Neural progenitor cell (in vitro differentiated cells): ENCODE results near the gene SEC61A1. TPM values are rescaled to one million over a fixed set of nuclear protein-coding genes. Genes with fewer than 3 reads are reported as not detected.
A peak's percentile ranks its signal among the peaks of the same experiment; 100 is the strongest.

Source experiments
- DNase-seq: peaks from one replicate; pipeline ENCODE4 v3.0.0-alpha.2; 2016; ENCODE audit warnings: low spot score
- H2AFZ ChIP-seq: fragments of 200-600 bp; sonication (generic); replicated peaks from 2 replicates; pipeline ENCODE4 v1.6.1; 2016; ENCODE audit warnings: antibody characterized with exemption
- H3F3A ChIP-seq: fragments of 200-600 bp; sonication (generic); 2 replicates; pipeline ENCODE4 v1.6.1; 2016; ENCODE audit warnings: antibody characterized with exemption, low read depth
- H3K27ac ChIP-seq: fragments of 200-600 bp; sonication (generic); 2 replicates; pipeline ENCODE4 v1.5.1; 2016; ENCODE audit warnings: mild to moderate bottlenecking
- H3K27me3 ChIP-seq: fragments of 200-600 bp; sonication (generic); 2 replicates; pipeline ENCODE4 v1.6.1; 2016; ENCODE audit warnings: mild to moderate bottlenecking, moderate library complexity
- H3K36me3 ChIP-seq: fragments of 200-600 bp; sonication (generic); 2 replicates; pipeline ENCODE4 v1.5.1; 2016
- H3K4me1 ChIP-seq: fragments of 200-600 bp; sonication (generic); 2 replicates; pipeline ENCODE4 v1.6.1; 2016; ENCODE audit warnings: mixed run types
- H3K4me2 ChIP-seq: fragments of 200-600 bp; sonication (generic); 2 replicates; pipeline ENCODE4 v1.6.1; 2016
- H3K4me3 ChIP-seq: fragments of 200-600 bp; sonication (generic); 2 replicates; pipeline ENCODE4 v1.5.1; 2016
- H3K79me2 ChIP-seq: fragments of 200-600 bp; sonication (generic); 2 replicates; pipeline ENCODE4 v1.6.1; 2016; ENCODE audit warnings: low read depth
- H3K9ac ChIP-seq: fragments of 200-600 bp; sonication (generic); 2 replicates; pipeline ENCODE4 v1.6.1; 2016
- H3K9me3 ChIP-seq: fragments of 200-600 bp; sonication (generic); 2 replicates; pipeline ENCODE4 v1.5.1; 2016; ENCODE audit warnings: low read depth
- H4K20me1 ChIP-seq: fragments of 200-600 bp; sonication (generic); 2 replicates; pipeline ENCODE4 v1.6.1; 2016; ENCODE audit warnings: low read depth
- H3K27ac Mint-ChIP-seq: 3 replicates; pipeline ENCODE4 v1.8.0; 2021; ENCODE audit warnings: mixed read lengths
- H3K27me3 Mint-ChIP-seq: 2 replicates; pipeline ENCODE4 v1.8.0; 2022; ENCODE audit warnings: low read depth, mild to moderate bottlenecking, inconsistent platforms, moderate library complexity, mixed read lengths; ENCODE audit not compliant: insufficient read depth
- H3K36me3 Mint-ChIP-seq: 3 replicates; pipeline ENCODE4 v1.8.0; 2021; ENCODE audit warnings: mixed read lengths
- H3K4me1 Mint-ChIP-seq: 3 replicates; pipeline ENCODE4 v1.8.0; 2021; ENCODE audit warnings: mixed read lengths
- H3K4me3 Mint-ChIP-seq: 3 replicates; pipeline ENCODE4 v1.8.0; 2021; ENCODE audit warnings: mild to moderate bottlenecking, moderate library complexity, mixed read lengths
- H3K9me3 Mint-ChIP-seq: 3 replicates; pipeline ENCODE4 v1.8.0; 2020; ENCODE audit warnings: mixed read lengths
- CTCF ChIP-seq: fragments of 200-600 bp; sonication (generic); IDR thresholded peaks from 2 replicates; pipeline ENCODE4 v1.5.1; 2017; ENCODE audit warnings: antibody characterized with exemption, mild to moderate bottlenecking
- EZH2 ChIP-seq: fragments of 200-600 bp; sonication (generic); IDR thresholded peaks from 2 replicates; pipeline ENCODE4 v1.6.1; 2017; ENCODE audit warnings: antibody characterized with exemption, mild to moderate bottlenecking, moderate library complexity
- EZH2phosphoT487 ChIP-seq: fragments of 200-600 bp; sonication (generic); IDR thresholded peaks from 2 replicates; pipeline ENCODE4 v1.6.1; 2017; ENCODE audit warnings: antibody characterized with exemption
- total RNA-seq: library from RNA; depleted of rRNA; stranded (reverse); fragments of >200 nt; gene quantifications from 2 replicates; pipeline ENCODE4 v1.2.3, GENCODE V29; 2015; ENCODE audit warnings: low replicate concordance

The SEC61A1 gene
- total RNA-seq, 1 donor from 2014 or later: 79.1 TPM

- no peak overlapping the region for H3K4me2 ChIP-seq
- no peak overlapping the region for H3K27ac Mint-ChIP-seq
Measured at GRCh38 chr3:128094295-128095151, 42.3 kb downstream of the SEC61A1 start.

GRCh38 chr3:128095222-128095703, 43.0 kb downstream of the SEC61A1 start:
- TF ChIP-seq CTCF (peak; percentile 61), EZH2 (no peak), EZH2phosphoT487 (no peak)
- DNase-seq: peak; percentile 75
- no peak overlapping the region for H3K9ac ChIP-seq
- H3K27me3 ChIP-seq: no peaks in the 10 kb centered on the region
- Mint-ChIP-seq H3K36me3 (peaks cover 37% of the 10 kb centered on the region), H3K9me3 (no peaks in the 10 kb centered on the region), H3K4me3 (no peak overlapping the region), H3K27me3 (peaks cover 2% of the 10 kb centered on the region), H3K27ac (no peak overlapping the region), H3K4me1 (no peaks in the 10 kb centered on the region)
- peaks cover 4% of the 10 kb centered on the region for H3F3A ChIP-seq
- no peaks in the 10 kb centered on the region for H3K36me3 ChIP-seq
- H3K4me2 ChIP-seq: no peak overlapping the region
- H4K20me1 ChIP-seq: peaks cover 28% of the 10 kb centered on the region
- H3K4me3 ChIP-seq: no peak overlapping the region
- no peaks in the 10 kb centered on the region for H3K9me3 ChIP-seq
- H3K27ac ChIP-seq: no peak overlapping the region
- H3K79me2 ChIP-seq: peaks cover 8% of the 10 kb centered on the region
- H2AFZ ChIP-seq: no peak overlapping the region
- H3K4me1 ChIP-seq: peaks cover 9% of the 10 kb centered on the region

More at GRCh38 chr3:128094295-128095151, 42.3 kb downstream of the SEC61A1 start:
- no peak overlapping the region for H2AFZ ChIP-seq
- no peaks in the 10 kb centered on the region for H3K27me3 ChIP-seq
- H3K4me1 Mint-ChIP-seq: no peaks in the 10 kb centered on the region
- peaks cover 34% of the 10 kb centered on the region for H3K36me3 Mint-ChIP-seq
- no peak overlapping the region for H3K4me3 Mint-ChIP-seq
- no peaks in the 10 kb centered on the region for H3K9me3 ChIP-seq
- peaks cover 3% of the 10 kb centered on the region for H3K4me1 ChIP-seq
- peaks cover 8% of the 10 kb centered on the region for H3K79me2 ChIP-seq
- no peak overlapping the region for H3K27ac ChIP-seq
- TF ChIP-seq EZH2phosphoT487: no peak
- TF ChIP-seq EZH2: no peak
- TF ChIP-seq CTCF: no peak
- no peaks in the 10 kb centered on the region for H3F3A ChIP-seq
- H3K9me3 Mint-ChIP-seq: no peaks in the 10 kb centered on the region
- H4K20me1 ChIP-seq: peaks cover 21% of the 10 kb centered on the region
- H3K36me3 ChIP-seq: no peaks in the 10 kb centered on the region
- H3K4me3 ChIP-seq: no peak overlapping the region
- no peak for DNase-seq
- no peak overlapping the region for H3K9ac ChIP-seq
- H3K27me3 Mint-ChIP-seq: peaks cover 2% of the 10 kb centered on the region

GRCh38 chr3:128098234-128098633, 46.0 kb downstream of the SEC61A1 start:
- Histone ChIP-seq H3K36me3 (no peaks in the 10 kb centered on the region), H3K27me3 (no peaks in the 10 kb centered on the region), H3K9me3 (no peaks in the 10 kb centered on the region), H4K20me1 (peaks cover 51% of the 10 kb centered on the region), H3K4me3 (no peak overlapping the region), H3K79me2 (no peaks in the 10 kb centered on the region), H3F3A (peaks cover 11% of the 10 kb centered on the region), H3K4me1 (peaks cover 17% of the 10 kb centered on the region), H2AFZ (no peak overlapping the region), H3K27ac (no peak overlapping the region), H3K4me2 (no peak overlapping the region), H3K9ac (peak overlapping the region; percentile 37)
- no peak overlapping the region for H3K4me3 Mint-ChIP-seq
- no peaks in the 10 kb centered on the region for H3K4me1 Mint-ChIP-seq
- H3K27me3 Mint-ChIP-seq: peaks cover 2% of the 10 kb centered on the region
- TF ChIP-seq EZH2phosphoT487: no peak
- TF ChIP-seq CTCF: no peak
- TF ChIP-seq EZH2: no peak
- H3K9me3 Mint-ChIP-seq: no peaks in the 10 kb centered on the region
- peaks cover 42% of the 10 kb centered on the region for H3K36me3 Mint-ChIP-seq
- H3K27ac Mint-ChIP-seq: no peak overlapping the region
- no peak for DNase-seq
